Stimulated activated CD8-positive, alpha-beta memory T cell treated with anti-CD3 and anti-CD28 coated beads, Interleukin-2, amount 100 ng/mL, for 1 hour (primary cell): ENCODE measurements around the gene HOXC4.

Experiments used
- DNase-seq, 2 donors: peaks; one replicate each; pipeline ENCODE4 v3.0.0-alpha.2; 2020; ENCODE audit warnings: low read depth in 2 of 2

The HOXC4 gene

DNA sequence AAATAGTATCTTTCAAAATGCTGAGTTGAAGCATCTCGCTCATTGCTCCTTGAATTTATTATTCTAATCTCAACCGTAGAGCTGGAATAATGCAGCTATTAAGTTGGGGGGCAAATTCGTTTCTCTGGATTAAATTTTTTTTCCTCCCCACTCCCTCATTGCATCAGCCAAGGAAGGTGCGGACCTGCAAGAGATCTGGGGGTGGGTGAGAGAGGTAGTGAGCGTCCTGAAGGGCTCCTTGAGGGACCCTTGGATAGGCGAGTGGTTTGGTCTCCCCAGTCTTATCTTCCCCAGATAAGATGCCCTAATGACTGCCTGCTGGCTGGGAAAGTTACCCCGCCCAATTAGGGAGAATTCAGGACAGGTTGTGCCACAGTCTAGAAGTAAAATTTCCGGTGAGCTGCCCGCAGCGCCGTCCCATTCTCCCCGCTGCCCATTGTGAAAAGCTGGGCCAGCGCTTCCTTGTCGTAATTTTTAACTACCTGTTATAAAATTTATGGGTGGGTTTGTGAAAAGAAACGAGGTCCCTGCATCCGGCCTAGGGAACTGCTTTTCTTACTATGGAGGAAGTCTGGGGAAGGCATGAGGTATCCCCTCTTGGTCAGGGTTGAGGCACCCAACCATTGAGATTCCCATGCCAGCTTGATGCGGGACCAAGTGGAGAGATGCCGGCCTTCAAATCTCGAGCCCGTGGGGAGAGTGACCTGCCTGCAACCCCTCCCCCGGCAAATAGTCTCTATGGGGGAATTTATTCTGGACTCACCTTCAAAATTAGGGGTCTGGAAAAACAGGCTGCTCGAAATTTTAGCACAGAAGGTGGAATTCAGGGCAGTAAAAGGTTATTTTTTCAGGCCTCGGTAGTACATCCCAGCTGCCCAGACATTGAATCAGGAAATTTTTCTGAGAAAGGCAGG lies 38.4 kb upstream of the HOXC4 start:
- DNase-seq: no peak

DNA sequence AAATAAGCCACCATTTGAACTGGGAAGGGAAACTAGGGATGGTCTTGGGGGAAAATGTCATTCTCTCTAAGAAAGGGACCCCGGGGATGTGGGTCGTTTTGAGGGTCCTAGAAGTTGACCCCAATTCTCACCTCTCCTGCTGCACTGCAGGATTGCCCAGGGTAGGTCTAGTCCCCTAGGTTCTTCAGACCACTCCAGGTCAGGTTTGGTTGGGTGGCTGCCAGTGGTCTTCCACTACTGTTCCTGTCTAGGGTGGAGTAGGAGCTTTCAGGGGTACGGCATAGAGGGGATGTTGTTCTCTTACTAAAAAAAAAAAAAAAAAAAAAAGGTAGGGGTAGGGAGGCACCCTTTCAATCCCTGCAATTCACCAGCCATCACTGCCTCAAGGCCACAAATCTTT lies 37.6 kb upstream of the HOXC4 start:
- no peak for DNase-seq

DNA sequence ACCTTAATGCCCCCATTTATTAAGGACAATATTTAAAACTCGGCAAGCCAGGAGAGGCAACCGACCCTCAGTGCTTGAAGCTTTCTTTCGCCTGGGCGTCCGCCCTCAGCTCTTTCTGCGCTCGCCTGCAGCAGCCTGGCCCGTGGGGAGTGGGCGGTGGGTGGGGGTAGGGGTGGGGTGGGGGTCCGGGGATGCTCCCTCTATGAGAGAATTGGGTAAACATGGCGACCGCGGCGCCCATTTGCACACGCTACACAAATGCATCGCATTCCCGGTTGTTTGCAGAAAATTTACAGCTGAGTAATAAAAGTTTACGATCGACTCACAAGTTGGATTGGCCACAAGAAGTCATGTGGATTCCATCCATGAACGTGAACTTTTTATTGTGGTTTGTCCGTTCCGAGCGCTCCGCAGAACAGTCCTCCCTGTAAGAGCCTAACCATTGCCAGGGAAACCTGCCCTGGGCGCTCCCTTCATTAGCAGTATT lies 37.1 kb upstream of the HOXC4 start:
- no peak for DNase-seq

DNA sequence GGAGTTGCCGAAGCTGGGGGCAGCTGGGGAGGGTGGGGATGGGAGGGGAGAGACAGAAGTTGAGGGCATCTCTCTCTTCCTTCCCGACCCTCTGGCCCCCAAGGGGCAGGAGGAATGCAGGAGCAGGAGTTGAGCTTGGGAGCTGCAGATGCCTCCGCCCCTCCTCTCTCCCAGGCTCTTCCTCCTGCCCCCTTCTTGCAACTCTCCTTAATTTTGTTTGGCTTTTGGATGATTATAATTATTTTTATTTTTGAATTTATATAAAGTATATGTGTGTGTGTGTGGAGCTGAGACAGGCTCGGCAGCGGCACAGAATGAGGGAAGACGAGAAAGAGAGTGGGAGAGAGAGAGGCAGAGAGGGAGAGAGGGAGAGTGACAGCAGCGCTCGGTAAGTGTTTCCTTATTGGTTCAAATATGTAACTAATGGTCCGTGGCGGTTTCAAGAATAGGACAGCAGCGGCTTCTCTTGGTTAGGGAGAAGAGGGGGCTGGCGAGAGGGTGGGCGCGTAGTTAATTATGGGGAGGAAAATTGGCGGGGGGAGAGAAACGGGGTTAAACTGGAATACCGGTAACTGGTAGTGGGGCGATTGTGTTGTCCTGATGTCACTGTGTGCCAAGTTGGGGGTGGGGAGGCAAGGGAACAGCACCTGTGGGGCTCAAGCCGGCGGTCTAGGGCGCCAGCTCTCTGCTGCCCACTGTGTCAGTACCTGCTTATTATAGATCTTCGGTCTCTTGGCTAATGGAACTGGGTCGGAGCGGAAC lies 36.4 kb upstream of the HOXC4 start:
- no peak for DNase-seq

DNA sequence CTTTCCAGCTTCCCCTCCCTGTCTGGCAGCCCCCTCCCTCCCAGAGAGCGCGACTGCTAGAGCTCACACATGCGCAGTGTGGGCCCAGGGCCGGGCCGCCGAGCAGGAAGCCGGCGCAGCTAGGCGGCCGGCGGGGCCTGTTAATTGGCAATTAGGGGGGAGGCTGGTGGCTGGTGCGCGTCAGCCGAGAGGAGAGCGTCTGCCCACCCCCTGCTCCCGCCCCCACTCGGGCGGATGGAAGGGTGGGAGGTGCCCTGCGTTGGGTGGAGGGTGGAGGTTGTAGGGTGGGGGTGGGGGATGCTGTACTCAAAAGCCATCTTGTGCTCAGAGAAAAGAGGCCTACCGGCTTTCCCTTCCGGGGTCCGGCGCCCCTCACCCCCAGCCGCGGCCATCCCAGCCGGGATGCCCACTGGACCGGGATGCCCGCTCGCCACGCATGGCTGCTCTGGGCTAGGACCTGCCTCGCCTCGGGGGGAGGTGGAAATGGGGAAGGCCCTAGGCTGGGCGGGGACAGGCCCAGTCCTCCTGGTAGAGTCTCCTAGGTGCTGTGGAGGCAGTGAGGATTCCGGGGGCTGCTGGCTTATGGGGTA lies 35.7 kb upstream of the HOXC4 start:
- DNase-seq: peak; percentile 35 to 63

DNA sequence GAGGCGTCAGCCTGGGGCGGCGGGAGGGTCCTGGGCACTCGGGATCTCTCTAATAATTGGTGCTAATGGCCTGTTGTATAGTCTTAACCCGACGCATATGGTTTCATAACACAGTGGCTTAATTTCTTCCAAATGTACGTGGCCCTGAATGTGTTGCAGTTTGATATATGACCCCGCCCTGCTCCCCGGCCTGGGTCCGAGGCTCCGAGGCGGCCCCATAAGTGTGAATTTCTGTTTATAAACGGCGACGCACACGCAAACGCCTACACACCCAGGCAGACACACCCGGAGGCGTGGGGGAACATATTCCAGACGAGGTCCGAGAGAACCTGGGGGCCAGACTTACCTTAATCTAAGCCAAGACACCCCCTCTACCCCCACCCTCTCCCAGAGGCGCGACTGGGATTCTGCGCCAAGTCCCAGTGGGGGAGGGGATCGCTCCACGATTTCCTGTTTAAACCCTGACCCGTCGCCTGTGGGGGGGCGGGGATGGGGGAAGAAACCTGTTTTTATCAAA lies 35.1 kb upstream of the HOXC4 start:
- no peak for DNase-seq

DNA sequence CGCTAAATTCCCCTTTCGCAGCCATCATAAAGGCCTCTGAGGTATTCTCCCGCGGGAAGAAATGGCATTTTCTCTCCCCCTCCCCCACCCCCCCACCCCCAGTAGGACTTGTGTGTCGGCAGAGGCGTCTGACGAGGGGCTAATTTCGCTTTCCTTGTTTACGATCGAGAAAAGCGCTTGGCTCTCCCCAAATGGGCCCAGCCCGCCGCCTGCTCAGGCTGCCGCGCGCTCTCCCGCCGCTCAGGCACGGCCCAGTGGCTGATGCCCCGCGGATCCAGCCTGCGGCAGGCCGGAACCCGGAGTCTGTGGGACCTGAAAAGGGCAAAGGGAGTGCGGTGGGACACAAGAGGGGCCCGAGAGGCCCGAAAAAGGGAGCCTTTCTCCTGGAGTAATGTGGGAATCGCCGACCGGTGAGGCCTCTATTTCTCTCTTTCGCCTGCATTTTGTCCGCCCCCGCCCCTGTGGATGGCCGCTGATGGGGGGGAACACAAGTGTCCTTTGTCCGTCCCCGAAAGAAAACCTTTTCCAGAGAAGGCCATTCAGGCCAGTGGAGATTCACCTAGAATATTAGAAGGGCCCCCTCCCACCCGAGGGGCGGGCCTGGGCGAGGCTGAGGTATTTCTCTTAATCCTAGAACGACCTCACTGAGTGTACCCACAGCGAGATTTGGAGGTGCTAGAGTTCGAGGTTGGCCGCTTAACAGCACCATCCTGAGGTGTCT lies 34.4 kb upstream of the HOXC4 start:
- no peak for DNase-seq

DNA sequence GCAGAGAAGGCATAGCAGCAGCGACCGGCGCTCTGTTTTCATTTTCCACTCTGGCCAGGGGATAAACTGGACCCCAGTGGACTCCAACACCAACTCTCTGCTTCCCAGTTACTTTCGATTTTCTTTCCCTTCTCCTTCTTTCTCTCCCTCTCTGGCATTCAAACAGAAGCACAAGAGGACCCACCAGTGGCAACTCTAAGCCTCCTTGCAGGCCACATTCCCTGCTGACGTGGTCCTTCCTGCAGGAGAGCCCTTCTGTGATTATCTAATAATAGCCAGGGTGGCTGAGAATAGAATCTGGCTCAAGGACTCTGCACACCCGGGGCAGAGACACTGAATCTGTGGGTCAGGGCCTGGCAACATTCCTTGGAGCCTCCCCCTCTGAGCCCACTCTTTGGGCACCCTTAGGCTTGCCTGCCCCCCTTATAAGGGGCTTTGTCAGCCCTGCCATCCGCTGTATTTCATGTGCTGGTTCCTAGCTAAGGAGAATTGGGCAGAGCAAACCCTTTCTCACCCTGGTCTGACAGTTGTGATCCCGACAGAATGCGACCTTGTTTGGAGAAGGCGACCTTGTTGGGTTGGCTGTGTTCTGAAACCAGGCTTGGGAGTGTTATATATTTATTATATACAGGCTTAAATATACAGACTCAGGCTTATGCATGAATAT lies 33.6 kb upstream of the HOXC4 start:
- DNase-seq: no peak

DNA sequence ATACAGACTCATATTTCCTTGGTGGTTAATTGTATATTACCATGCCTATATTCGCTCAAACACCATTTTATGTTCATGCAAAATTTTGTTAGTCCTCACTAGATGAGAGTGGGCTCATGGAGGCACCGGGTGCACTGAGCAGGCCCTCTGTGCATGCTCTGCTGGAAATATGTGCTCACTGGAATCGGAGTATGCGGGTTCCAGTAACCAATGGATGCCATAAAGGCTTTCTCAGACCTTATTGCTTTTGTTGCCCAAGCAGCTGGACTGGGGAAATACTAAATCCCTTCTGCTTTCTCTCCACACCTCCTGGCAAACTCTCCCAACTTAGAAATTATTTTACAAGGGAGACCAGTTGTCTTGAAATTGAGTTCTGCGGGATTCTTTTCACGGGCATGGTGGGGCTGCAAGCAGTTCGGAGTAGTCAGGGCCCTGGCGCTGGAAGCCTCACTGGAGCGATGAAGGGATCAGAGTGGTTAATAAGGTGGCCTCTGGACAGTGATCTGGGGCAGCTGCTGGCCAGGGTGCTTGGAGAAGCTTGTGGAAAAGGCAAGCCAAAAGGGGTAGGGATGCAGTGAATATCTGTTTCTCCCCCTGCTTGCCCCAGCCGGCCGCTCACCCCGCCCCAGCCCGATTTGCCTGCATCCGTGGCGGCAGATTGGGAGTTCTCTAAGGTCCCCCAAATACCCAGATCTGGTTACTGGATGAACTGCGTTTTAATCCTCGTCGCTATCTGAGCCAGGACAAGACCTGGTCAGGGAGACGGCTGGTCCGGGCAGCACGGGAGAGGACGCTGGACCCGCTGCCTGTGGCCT lies 32.8 kb upstream of the HOXC4 start:
- no peak for DNase-seq

DNA sequence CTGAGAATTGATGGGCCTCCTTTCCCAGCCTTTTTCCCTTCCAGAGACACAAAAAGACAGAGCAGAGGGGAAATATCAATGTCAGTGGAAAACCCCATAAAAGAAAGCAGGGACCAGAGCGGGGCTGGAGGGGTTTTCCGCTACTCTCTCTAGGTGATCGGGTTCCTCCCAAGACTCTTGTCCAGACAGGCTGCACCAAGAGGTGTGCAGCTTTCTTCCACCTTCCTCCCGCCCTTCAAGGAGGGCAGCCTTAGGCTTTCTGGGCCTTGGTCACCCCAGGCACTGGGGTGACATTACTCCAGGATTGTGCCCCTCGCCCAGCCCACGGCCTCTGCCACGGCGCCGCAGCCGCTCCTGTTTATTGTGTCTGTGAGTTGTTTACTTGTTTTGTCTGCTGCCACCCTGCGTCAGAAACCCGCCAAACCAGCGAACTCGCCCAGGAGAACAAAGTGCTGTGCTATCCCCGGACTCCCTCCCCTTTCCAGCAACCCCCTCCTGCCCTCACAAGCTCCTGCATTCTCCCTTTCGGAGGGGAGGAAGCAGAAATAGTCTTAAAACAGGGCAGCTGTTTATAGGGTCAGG lies 32.1 kb upstream of the HOXC4 start:
- DNase-seq: no peak

DNA sequence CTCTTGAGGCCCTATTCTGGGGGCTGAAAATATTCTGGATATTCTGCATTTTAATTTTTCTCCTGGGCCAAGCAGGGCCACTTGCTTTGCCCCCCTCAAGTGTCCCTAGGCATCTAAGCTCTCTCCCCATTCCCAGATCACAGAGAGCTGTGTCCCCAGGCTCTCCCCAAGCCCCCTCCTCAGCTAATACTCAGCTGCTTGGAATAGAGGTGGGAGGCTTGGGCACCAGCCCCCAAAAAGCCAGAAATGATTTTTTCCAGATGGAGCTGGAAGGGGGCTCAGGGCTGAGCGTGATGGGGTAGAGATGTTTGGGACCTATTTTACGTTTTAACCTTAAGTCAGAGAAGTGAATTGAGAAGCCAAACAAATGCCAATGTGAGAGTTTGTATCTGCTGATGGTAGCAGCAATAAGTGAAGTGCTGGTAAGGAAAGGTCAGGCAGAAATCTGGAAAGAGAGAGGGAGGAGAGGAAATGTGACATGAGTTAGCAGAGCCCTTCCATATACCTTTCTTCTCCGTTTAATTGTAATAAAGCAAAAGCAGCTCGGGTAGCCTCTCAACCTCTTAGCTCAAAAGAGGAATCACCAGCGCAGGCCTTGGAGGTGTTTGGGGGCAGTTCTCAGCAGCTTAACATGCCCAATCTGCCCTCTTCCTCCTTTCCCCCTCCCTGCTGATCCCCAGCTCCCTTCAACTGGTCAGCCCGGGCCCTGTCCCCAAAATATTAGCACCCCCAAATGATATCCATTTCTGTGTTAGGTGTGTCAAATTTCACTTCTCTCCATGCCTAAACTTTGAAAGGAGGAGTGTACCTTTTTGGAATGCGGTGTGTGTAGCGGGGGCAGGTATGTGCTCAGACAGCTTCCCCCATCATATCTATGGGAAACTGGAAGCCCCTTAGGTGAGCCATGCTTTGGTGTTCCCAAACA lies 30.4 kb upstream of the HOXC4 start:
- no peak for DNase-seq

DNA sequence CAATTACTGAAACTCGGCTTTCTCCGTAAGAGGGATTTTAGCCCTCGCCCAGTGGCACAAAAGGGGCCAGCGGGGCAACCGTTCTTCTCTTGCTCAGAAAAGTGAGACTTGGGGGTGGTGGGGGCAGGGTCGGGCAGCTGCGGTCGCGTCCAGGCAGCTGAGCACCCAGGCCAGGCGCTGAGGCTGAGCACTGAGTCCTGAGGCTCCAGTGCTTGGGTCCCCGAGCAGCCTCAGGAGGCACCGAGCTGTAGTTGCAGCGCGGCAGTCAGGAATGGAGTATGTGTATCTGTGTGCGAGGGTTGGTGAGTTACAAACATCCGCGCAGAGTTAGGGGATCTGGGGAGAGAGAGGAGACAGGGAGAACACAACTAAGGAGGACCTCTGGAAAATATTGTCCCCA lies 29.5 kb upstream of the HOXC4 start:
- DNase-seq: no peak

DNA sequence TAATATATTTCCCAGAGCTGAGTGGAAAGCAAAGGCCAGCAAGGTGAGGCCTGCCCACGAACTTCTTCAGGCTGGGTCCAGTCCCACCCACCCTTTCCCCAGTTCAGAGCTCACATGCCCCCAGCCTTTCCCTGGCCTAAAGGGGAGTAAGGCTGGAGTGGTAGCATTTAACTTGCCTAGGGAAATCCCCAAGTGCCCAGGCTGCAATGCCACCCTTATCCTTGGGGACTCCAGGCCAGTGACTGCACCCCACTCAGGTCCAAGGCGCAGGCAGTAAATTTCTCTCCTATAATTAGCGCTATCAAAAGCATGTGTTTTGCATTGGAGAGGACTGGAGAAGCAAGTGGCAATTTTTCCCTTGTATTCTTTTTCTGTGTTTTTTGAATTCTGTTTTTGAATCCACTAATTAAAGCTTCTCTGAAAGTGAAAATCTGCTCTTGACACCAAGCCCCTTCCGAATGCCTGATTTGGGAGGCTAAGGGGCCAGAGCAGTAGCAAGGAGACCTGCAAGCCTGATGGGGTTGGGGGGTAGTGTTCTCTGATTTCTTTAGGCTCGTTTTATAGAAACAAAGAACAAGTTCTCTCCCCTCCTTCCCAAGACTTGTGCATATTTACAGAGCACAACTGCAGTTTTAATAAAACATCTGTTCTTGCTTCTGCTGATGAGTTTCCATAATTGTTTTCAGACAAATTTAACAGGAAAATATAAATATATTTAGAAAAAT lies 28.9 kb upstream of the HOXC4 start:
- no peak for DNase-seq

DNA sequence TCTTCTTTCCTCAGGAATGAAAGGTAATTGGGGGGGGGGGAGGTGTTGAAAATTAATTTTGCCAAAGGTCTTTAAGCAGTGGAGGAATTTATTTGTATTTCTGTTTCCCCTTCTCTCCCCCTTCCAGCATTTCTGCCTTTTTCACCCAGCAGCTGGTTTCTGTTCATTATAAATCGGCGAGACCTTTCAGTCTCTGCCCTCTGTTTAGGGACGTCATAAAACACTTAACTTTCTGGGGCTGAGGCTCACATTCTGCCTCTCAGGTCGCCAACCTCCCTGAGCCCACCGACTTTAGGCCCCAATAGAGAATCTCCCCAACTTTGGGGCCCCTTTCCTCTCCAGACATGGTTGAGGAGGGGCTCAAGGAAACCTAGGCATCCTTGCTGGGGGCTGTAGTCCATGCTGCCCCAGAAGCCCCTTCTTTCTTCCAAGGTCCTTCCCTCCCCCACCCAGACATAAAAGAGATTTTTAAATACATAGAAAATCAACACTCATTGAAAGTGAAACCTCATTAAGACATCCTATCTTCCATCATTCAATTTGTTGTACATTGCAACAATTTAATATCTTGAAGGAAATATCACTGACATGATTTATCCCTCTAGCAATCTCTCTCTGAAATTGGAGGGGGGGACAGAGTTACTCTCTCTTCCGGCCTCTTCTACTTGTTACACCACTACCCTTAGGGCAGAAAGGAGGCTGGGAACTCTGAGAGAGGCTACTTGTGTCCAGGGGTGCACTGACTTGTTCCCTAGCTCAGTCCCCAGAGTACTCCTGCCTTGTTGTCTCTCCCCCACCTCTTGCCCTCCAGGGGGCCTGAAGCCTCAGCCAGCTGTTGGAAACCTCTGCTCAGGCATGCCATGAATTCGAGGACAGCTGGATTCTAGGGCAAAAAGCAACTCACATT lies 27.9 kb upstream of the HOXC4 start:
- no peak for DNase-seq

DNA sequence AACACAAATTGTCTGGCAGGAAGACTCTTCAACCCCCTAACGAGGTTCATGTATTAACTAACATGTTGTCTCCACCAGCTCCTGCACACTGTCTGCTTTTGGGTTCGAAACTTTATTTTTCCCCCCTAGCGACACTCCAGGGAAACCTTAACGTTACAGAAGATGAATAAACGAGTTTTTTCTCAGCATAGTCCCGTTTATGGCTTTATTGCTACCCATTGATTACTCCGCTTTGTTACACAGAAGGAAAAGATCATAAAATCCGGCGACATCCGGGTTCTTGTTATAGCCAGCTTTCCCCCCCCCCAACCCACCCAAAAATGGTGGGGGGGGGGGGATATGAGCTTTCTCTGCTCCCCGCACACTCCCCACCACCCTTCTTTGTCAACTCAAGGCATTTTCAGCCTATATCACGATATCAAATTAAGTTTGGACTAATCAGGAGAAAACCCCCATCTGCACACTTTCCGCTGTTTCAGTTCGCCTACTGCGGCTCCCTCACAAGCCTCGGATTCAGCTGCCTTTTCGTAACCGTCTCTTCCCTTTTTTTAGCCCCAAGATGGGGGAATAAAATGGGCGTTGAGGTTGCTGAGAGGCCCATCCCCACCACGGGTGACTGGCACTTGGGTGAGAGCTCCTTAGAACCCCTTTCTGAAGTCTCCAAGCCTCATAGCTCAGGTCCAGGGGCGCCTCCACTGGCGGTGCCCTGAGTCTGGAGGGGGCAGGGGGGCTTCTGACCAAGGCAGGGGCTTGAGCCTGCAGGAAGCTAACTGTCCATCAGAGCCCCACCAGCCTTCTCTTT lies 26.8 kb upstream of the HOXC4 start:
- DNase-seq: no peak

DNA sequence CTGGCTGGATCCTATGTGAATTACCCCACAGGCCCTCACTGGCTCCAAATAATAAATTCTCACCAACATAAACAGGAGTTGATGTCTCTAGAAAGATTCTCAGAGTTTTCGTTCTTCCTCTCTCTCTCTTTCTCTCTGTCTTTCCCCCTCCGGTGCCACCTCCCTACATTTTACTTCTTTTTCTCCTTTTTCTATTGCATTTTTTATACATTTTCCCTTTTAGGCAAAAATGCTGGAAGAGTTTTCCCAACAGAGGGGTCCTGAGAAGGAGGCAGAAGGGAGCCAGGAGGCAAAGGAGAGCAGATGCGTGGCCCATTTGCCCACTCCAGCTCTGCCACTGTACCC lies 26.2 kb upstream of the HOXC4 start:
- DNase-seq: no peak
